Measurements from ENCODE around the gene KLHL30.

KLHL30 gene

DNA sequence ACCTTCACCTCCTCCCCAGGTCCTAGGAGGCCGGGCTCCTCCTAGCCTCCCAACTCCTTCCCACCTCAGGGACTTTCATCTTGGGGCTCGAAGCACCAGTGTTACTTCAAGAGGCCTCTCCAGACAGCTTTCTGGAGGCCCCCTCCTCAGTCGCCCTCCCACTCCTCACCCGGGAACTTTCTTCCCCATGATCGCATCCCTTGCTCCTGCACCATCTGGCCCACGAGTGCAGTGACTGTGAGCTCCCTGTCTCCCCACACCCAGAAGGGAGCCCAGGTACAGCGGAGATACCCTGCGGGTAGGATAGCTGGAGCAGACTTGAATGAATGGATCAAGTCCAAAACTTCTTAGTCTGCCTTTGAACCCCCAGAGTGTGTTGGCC lies 26.4 kb downstream of the KLHL30 start:
- Histone ChIP-seq H3K4me1 (ENCODE audit: low read length) (no peaks in the 10 kb centered on the region), H3K4me2 (ENCODE audit: low read depth, low read length) (no peak overlapping the region), H2AFZ (ENCODE audit: low read length) (no peak overlapping the region), H3K9ac (ENCODE audit: low read length) (no peak overlapping the region), H3K79me2 (ENCODE audit: low read length) (no peaks in the 10 kb centered on the region), H3K4me3 (ENCODE audit: low read length) (no peak overlapping the region), H3K9me3 (replicated peaks; ENCODE audit: insufficient read depth, low read length) (no peaks in the 10 kb centered on the region), H3K36me3 (replicated peaks; ENCODE audit: insufficient read depth, low read length) (no peaks in the 10 kb centered on the region), H4K20me1 (ENCODE audit: insufficient read depth, low read length) (no peaks in the 10 kb centered on the region), H3K27me3 (replicated peaks; ENCODE audit: insufficient read depth, low read length) (no peaks in the 10 kb centered on the region), H3K27ac (ENCODE audit: low read length) (no peak overlapping the region), H3F3A (ENCODE audit: insufficient read depth, low read length) (no peaks in the 10 kb centered on the region), H3K9me2 (replicated peaks; ENCODE audit: insufficient read depth, low read length) (no peaks in the 10 kb centered on the region)
- DNase-seq: no peak
- TF ChIP-seq, protein P1, sequence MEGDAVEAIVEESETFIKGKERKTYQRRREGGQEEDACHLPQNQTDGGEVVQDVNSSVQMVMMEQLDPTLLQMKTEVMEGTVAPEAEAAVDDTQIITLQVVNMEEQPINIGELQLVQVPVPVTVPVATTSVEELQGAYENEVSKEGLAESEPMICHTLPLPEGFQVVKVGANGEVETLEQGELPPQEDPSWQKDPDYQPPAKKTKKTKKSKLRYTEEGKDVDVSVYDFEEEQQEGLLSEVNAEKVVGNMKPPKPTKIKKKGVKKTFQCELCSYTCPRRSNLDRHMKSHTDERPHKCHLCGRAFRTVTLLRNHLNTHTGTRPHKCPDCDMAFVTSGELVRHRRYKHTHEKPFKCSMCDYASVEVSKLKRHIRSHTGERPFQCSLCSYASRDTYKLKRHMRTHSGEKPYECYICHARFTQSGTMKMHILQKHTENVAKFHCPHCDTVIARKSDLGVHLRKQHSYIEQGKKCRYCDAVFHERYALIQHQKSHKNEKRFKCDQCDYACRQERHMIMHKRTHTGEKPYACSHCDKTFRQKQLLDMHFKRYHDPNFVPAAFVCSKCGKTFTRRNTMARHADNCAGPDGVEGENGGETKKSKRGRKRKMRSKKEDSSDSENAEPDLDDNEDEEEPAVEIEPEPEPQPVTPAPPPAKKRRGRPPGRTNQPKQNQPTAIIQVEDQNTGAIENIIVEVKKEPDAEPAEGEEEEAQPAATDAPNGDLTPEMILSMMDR (IDR thresholded peaks at IDR 0.05; ENCODE audit: low read length): no peak
- TF ChIP-seq EZH2phosphoT487 (IDR thresholded peaks at IDR 0.05; ENCODE audit: low read length) (no peak), EZH2 (optimal IDR thresholded peaks at IDR 0.05; ENCODE audit: low read depth, low read length) (no peak)

DNA sequence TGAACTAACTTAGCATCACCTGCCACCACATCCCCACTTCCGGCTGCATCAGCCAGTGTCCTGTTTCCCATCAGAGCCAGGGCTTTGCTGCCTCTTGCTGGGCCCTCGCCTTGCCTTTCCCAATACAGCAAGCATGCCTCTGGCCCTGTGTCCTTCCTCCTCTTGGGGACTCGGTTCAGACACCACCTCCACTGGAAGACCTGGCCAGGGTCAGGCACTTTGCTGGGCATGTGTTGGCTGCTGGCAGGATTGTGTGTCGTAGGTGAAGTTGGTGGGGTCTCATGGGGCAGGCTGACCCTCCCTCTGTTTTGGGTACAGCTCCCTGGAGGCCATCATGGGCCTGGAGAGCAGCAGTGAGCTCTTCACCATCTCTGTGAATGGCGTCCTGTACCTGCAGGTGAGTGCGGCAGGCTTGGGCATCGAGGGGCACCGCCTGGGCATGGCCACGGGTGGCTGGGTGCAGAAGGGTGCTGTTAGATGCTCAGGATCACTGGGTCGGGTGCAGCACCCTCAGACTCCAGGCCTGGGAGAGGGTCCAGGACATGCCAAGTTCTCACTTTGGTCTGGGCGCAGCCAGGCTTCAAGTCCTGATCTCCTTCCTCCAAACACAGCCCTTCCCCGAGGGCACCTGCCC lies 26.9 kb downstream of the KLHL30 start:
- TF ChIP-seq EZH2 (optimal IDR thresholded peaks at IDR 0.05; ENCODE audit: low read depth, low read length): no peak
- no peak for TF ChIP-seq EZH2phosphoT487 (IDR thresholded peaks at IDR 0.05; ENCODE audit: low read length)
- TF ChIP-seq, protein P1 (IDR thresholded peaks at IDR 0.05; ENCODE audit: low read length): no peak
- Histone ChIP-seq H3K9me2 (replicated peaks; ENCODE audit: insufficient read depth, low read length) (no peaks in the 10 kb centered on the region), H4K20me1 (ENCODE audit: insufficient read depth, low read length) (no peaks in the 10 kb centered on the region)

DNA sequence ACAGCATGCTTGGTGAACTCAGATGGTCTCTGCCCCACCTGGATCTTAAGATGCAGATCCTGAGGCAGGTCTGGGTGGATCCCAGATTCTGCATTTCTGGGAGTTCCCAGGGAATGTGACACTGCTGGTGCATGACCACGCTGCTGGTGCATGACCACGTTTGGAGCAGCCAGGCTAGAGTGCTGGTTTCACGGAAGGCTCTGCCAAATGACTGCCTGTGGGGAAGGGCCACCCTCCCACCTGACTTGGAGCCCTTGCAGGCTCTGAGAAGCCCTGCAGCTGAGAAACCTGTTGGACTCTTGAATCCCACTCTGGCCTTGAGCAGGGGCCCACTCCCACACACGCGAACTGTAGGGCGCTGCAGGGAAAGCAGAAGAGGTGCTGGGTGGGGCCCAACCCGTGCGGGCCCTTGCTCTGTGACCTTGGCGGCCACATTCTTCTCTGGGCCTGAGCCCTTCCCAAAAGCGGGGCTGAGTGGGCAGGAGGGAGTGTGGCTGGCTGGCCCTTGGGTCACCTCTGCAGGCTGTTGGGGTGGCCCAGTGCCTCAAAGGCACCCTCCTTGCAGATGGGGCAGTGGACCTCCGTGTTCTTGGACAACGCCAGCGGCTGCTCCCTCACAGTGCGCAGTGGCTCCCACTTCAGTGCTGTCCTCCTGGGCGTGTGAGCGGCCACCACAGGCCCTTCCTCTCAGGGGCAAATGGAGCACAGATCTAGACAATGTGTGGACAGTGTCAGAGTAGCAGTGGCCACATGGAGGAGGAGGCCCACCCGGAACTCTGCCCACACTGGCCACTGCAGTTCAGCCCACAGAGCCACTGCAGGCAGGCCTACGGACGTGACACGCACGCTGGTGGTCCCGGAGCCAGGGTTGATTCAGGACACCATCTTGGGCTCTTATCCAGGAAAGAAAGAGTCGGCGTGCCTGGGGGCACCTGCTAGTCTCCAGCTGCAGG lies 28.2 kb downstream of the KLHL30 start:
- H3K79me2 ChIP-seq (ENCODE audit: low read length): no peaks in the 10 kb centered on the region
- no peaks in the 10 kb centered on the region for H3K9me2 ChIP-seq (replicated peaks; ENCODE audit: insufficient read depth, low read length)
- H4K20me1 ChIP-seq (ENCODE audit: insufficient read depth, low read length): no peaks in the 10 kb centered on the region
- no peaks in the 10 kb centered on the region for H3K36me3 ChIP-seq (replicated peaks; ENCODE audit: insufficient read depth, low read length)
- no peaks in the 10 kb centered on the region for H3K4me1 ChIP-seq (ENCODE audit: low read length)
- TF ChIP-seq EZH2phosphoT487 (IDR thresholded peaks at IDR 0.05; ENCODE audit: low read length) (no peak), EZH2 (optimal IDR thresholded peaks at IDR 0.05; ENCODE audit: low read depth, low read length) (no peak)
- TF ChIP-seq, protein P1 (IDR thresholded peaks at IDR 0.05; ENCODE audit: low read length): no peak
- no peak overlapping the region for H3K27ac ChIP-seq (ENCODE audit: low read length)
- H3K27me3 ChIP-seq (replicated peaks; ENCODE audit: insufficient read depth, low read length): no peaks in the 10 kb centered on the region
- no peaks in the 10 kb centered on the region for H3K9me3 ChIP-seq (replicated peaks; ENCODE audit: insufficient read depth, low read length)
- H3K9ac ChIP-seq (ENCODE audit: low read length): no peak overlapping the region
- no peak overlapping the region for H2AFZ ChIP-seq (ENCODE audit: low read length)
- H3F3A ChIP-seq (ENCODE audit: insufficient read depth, low read length): no peaks in the 10 kb centered on the region
- no peak overlapping the region for H3K4me2 ChIP-seq (ENCODE audit: low read depth, low read length)
- no peak for DNase-seq
- H3K4me3 ChIP-seq (ENCODE audit: low read length): no peak overlapping the region

More for the DNA sequence above, 26.9 kb downstream of the KLHL30 start:
- Histone ChIP-seq H3K27me3 (replicated peaks; ENCODE audit: insufficient read depth, low read length) (no peaks in the 10 kb centered on the region), H3K79me2 (ENCODE audit: low read length) (no peaks in the 10 kb centered on the region), H3K9ac (ENCODE audit: low read length) (no peak overlapping the region), H3K4me1 (ENCODE audit: low read length) (no peaks in the 10 kb centered on the region), H3K4me2 (ENCODE audit: low read depth, low read length) (no peak overlapping the region), H3F3A (ENCODE audit: insufficient read depth, low read length) (no peaks in the 10 kb centered on the region), H3K4me3 (ENCODE audit: low read length) (no peak overlapping the region), H3K9me3 (replicated peaks; ENCODE audit: insufficient read depth, low read length) (no peaks in the 10 kb centered on the region), H2AFZ (ENCODE audit: low read length) (no peak overlapping the region), H3K36me3 (replicated peaks; ENCODE audit: insufficient read depth, low read length) (no peaks in the 10 kb centered on the region), H3K27ac (ENCODE audit: low read length) (no peak overlapping the region)
- DNase-seq: no peak
